ENCODE measurements around the gene DNAH17. TPM values are rescaled to one million over a fixed set of nuclear protein-coding genes. Genes with fewer than 3 reads are reported as not detected.

Gene DNAH17
- total and polyA plus RNA-seq, 2 of the 8 experiments (the other 6 are each of a cell fraction or from before 2014, with no cell fraction given): 0.14 to 0.67 TPM

GRCh38 chr17:78624324-78625151 is 47.3 kb upstream of the DNAH17 start:
- Histone ChIP-seq H3K4me2 (ENCODE audit: insufficient read depth in 1 of 2, low read depth in 2 of 2, low read length in 2 of 2) (no peak overlapping the region), H4K5ac (ENCODE audit: insufficient read length, low read depth, low read length) (no peak overlapping the region), H3K23me2 (ENCODE audit: low read depth, low read length) (no peaks in the 10 kb centered on the region), H3K36me3 (ENCODE audit: control insufficient read depth in 2 of 4, insufficient read depth in 4 of 4, low read length in 3 of 4) (no peaks in the 10 kb centered on the region), H3K27ac (ENCODE audit: low read depth, low read length) (no peak overlapping the region), H4K20me1 (replicated peaks in 1 of 2; ENCODE audit: control insufficient read depth in 1 of 2, insufficient read depth in 2 of 2, low read length in 2 of 2) (no peaks in the 10 kb centered on the region), H3K4me3 (ENCODE audit: extremely low read depth in 1 of 4, insufficient read depth in 2 of 4, low read depth in 3 of 4, low read length in 4 of 4) (no peak overlapping the region), H3K9me3 (ENCODE audit: insufficient read depth in 2 of 2, low read depth in 1 of 2, low read length in 1 of 2) (no peaks in the 10 kb centered on the region), H3K14ac (ENCODE audit: insufficient read length) (no peak overlapping the region), H2BK20ac (ENCODE audit: low read length) (no peak overlapping the region), H3K79me2 (ENCODE audit: control insufficient read depth in 1 of 2, insufficient read depth in 2 of 2, low read length in 2 of 2) (no peaks in the 10 kb centered on the region), H3K9ac (replicated peaks in 1 of 4; ENCODE audit: extremely low read depth in 1 of 4, low read depth in 3 of 4, low read length in 3 of 4) (no peak overlapping the region), H2BK12ac (ENCODE audit: low read depth, low read length) (no peak overlapping the region), H3K79me1 (ENCODE audit: low read depth, low read length) (no peaks in the 10 kb centered on the region), H3K56ac (replicated peaks; ENCODE audit: insufficient read length, low read depth, low read length) (no peak overlapping the region), H3K4me1 (replicated peaks in 1 of 4; ENCODE audit: control insufficient read depth in 3 of 4, insufficient read depth in 4 of 4, low read length in 3 of 4) (no peaks in the 10 kb centered on the region; a peak in 1 of 7 replicates), H2AK5ac (ENCODE audit: low read depth, low read length) (no peak overlapping the region), H2BK120ac (replicated peaks; ENCODE audit: low read depth, low read length) (no peak overlapping the region), H3K23ac (ENCODE audit: insufficient read length) (no peak overlapping the region), H4K8ac (ENCODE audit: extremely low read depth, insufficient read depth, low read length) (no peak overlapping the region), H3K4ac (replicated peaks; ENCODE audit: insufficient read length, low read depth, low read length) (no peak overlapping the region), H4K91ac (replicated peaks; ENCODE audit: insufficient read length, low read length) (no peak overlapping the region), H3K18ac (ENCODE audit: extremely low read depth, low read length) (no peak overlapping the region), H2BK5ac (ENCODE audit: low read depth, low read length) (no peak overlapping the region), H2BK15ac (ENCODE audit: low read length) (no peak overlapping the region), H2AFZ (ENCODE audit: low read length) (no peak overlapping the region), H3K27me3 (replicated peaks in 1 of 4; ENCODE audit: control insufficient read depth in 3 of 4, extremely low read depth in 1 of 4, insufficient read depth in 3 of 4, low read length in 3 of 4) (no peaks in the 10 kb centered on the region; a peak in 1 of 7 replicates)
- DNase-seq (ENCODE audit: low read depth in 1 of 2, low spot score in 2 of 2): no peak
- FAIRE-seq: no peak
- WGBS, 2 experiments (ENCODE audit: extremely low coverage in 1 of 2, insufficient coverage in 1 of 2, insufficient read length in 1 of 2, insufficient replicate concordance in 2 of 2, low coverage in 1 of 2, low lambda C conversion rate in 2 of 2, missing lambda C conversion rate in 1 of 2): 84% methylated on average over 14 of the region's 14 CpGs; no CpG with 5 or more reads in 1 of the 2 experiments
- CTCF ChIA-PET (ENCODE audit: partially characterized antibody): interaction anchor here (0.6 to 3.0 kb wide), 2 partner anchors 127 to 1160 kb away, joined by 4 to 9 read pairs; no protein-coding TSS in a partner anchor
- POLR2A ChIA-PET (ENCODE audit: partially characterized antibody): no interaction called here
- TF ChIP-seq SIRT6 (IDR thresholded peaks at IDR 0.05; ENCODE audit: low read length) (no peak), RNF2 (IDR thresholded peaks at IDR 0.05; ENCODE audit: borderline replicate concordance, low read depth, low read length, missing control alignments, poor library complexity, severe bottlenecking) (no peak), TAF7 (optimal IDR thresholded peaks at IDR 0.05; ENCODE audit: borderline replicate concordance, low read depth, low read length) (no peak), CTBP2 (IDR thresholded peaks at IDR 0.05; ENCODE audit: borderline replicate concordance, insufficient read depth, insufficient read length, low read length) (no peak), MAX (IDR thresholded peaks at IDR 0.05) (no peak), TEAD4 (IDR thresholded peaks at IDR 0.05; ENCODE audit: low read depth, low read length) (no peak), HDAC6 (IDR thresholded peaks at IDR 0.05; ENCODE audit: low read depth, low read length) (no peak), JUND (IDR thresholded peaks at IDR 0.05; ENCODE audit: low read length) (no peak), CBX8 (IDR thresholded peaks at IDR 0.05; ENCODE audit: borderline replicate concordance, low read depth, low read length) (no peak), GABPA (IDR thresholded peaks at IDR 0.05; ENCODE audit: borderline replicate concordance, insufficient read depth, low read length) (no peak), TAF1 (IDR thresholded peaks at IDR 0.05; ENCODE audit: low read depth, low read length) (no peak), SIX5 (IDR thresholded peaks at IDR 0.05; ENCODE audit: low read depth, low read length) (no peak)
